ENCODE results near the gene PREP. TPM values are rescaled to one million over a fixed set of nuclear protein-coding genes. Genes with fewer than 3 reads are reported as not detected.
A peak's percentile ranks its signal among the peaks of the same experiment; 100 is the strongest.

PREP gene
- total RNA-seq, 1 donor from 2014 or later = 55.4 TPM

- peaks cover 44% of the 10 kb centered on the region for H4K20me1 ChIP-seq (ENCODE audit: insufficient read depth, low read length)
- H3K36me3 ChIP-seq (ENCODE audit: insufficient read depth, low read length) = no peaks in the 10 kb centered on the region
- peak overlapping the region; percentile 95 for H3K4me2 ChIP-seq (ENCODE audit: low read length)
- peak overlapping the region; percentile 90 for H3K4me3 Mint-ChIP-seq (ENCODE audit: unreplicated experiment)
- peak; percentile 38 for DNase-seq (ENCODE audit: low read depth)
- peaks cover 2% of the 10 kb centered on the region for H3K36me3 Mint-ChIP-seq (ENCODE audit: low read depth, unreplicated experiment)
- peak overlapping the region; percentile 86 for H3K9ac ChIP-seq (ENCODE audit: low read length)
- peaks cover 3% of the 10 kb centered on the region for H3K27me3 Mint-ChIP-seq (ENCODE audit: low read depth, unreplicated experiment)
- H3K9me3 Mint-ChIP-seq (ENCODE audit: unreplicated experiment) = no peaks in the 10 kb centered on the region
- TF ChIP-seq CTCF (IDR thresholded peaks at IDR 0.05; ENCODE audit: insufficient read depth, low read depth, low read length) (no peak), EZH2 (IDR thresholded peaks at IDR 0.05; ENCODE audit: insufficient read depth, low read length) (no peak)
- peaks cover 52% of the 10 kb centered on the region for H3K79me2 ChIP-seq (ENCODE audit: insufficient read depth, low read length)
- peak overlapping the region; percentile 53 for H3K27ac ChIP-seq (ENCODE audit: low read depth, low read length)
- FAIRE-seq = no peak
- H3K27ac Mint-ChIP-seq (ENCODE audit: unreplicated experiment) = peak overlapping the region; percentile 88
- H2AFZ ChIP-seq (ENCODE audit: low read depth, low read length) = peak overlapping the region; percentile 80
- H3K4me3 ChIP-seq (ENCODE audit: insufficient read depth, low read depth, low read length) = peak overlapping the region; percentile 92
- no peaks in the 10 kb centered on the region for H3K27me3 ChIP-seq (ENCODE audit: insufficient read depth, low read length)
- H3K4me1 Mint-ChIP-seq (ENCODE audit: low read depth, unreplicated experiment) = peaks cover 15% of the 10 kb centered on the region
- H3K9me3 ChIP-seq (ENCODE audit: insufficient read depth, low read depth, low read length) = no peaks in the 10 kb centered on the region
- peaks cover 9% of the 10 kb centered on the region for H3K4me1 ChIP-seq (ENCODE audit: insufficient read depth, low read length)
Measured at GRCh38 chr6:105402090-105402938, 568 bp downstream of the PREP start.

- Mint-ChIP-seq H3K27ac (ENCODE audit: unreplicated experiment) (peak overlapping the region; percentile 88), H3K4me3 (ENCODE audit: unreplicated experiment) (peak overlapping the region; percentile 90), H3K9me3 (ENCODE audit: unreplicated experiment) (no peaks in the 10 kb centered on the region), H3K27me3 (ENCODE audit: low read depth, unreplicated experiment) (peaks cover 3% of the 10 kb centered on the region), H3K4me1 (ENCODE audit: low read depth, unreplicated experiment) (peaks cover 15% of the 10 kb centered on the region), H3K36me3 (ENCODE audit: low read depth, unreplicated experiment) (peaks cover 2% of the 10 kb centered on the region)
- Histone ChIP-seq H3K36me3 (ENCODE audit: insufficient read depth, low read length) (peaks cover 2% of the 10 kb centered on the region), H3K4me2 (ENCODE audit: low read length) (peak overlapping the region; percentile 95), H3K27ac (ENCODE audit: low read depth, low read length) (no peak overlapping the region), H3K27me3 (ENCODE audit: insufficient read depth, low read length) (no peaks in the 10 kb centered on the region), H3K79me2 (ENCODE audit: insufficient read depth, low read length) (peaks cover 52% of the 10 kb centered on the region), H3K4me1 (ENCODE audit: insufficient read depth, low read length) (peaks cover 9% of the 10 kb centered on the region), H3K4me3 (ENCODE audit: insufficient read depth, low read depth, low read length) (peak overlapping the region; percentile 92), H3K9ac (ENCODE audit: low read length) (no peak overlapping the region), H3K9me3 (ENCODE audit: insufficient read depth, low read depth, low read length) (no peaks in the 10 kb centered on the region), H4K20me1 (ENCODE audit: insufficient read depth, low read length) (peaks cover 44% of the 10 kb centered on the region), H2AFZ (ENCODE audit: low read depth, low read length) (peak overlapping the region; percentile 80)
- TF ChIP-seq EZH2 (IDR thresholded peaks at IDR 0.05; ENCODE audit: insufficient read depth, low read length) = no peak
- no peak for TF ChIP-seq CTCF (IDR thresholded peaks at IDR 0.05; ENCODE audit: insufficient read depth, low read depth, low read length)
- DNase-seq (ENCODE audit: low read depth) (peak; percentile 7), FAIRE-seq (no peak)
Measured at GRCh38 chr6:105401247-105402089, 1.4 kb downstream of the PREP start.

Data from astrocyte (in vitro differentiated cells and primary cell).